ENCODE data around the gene MSX1.

- TF ChIP-seq, protein P1, sequence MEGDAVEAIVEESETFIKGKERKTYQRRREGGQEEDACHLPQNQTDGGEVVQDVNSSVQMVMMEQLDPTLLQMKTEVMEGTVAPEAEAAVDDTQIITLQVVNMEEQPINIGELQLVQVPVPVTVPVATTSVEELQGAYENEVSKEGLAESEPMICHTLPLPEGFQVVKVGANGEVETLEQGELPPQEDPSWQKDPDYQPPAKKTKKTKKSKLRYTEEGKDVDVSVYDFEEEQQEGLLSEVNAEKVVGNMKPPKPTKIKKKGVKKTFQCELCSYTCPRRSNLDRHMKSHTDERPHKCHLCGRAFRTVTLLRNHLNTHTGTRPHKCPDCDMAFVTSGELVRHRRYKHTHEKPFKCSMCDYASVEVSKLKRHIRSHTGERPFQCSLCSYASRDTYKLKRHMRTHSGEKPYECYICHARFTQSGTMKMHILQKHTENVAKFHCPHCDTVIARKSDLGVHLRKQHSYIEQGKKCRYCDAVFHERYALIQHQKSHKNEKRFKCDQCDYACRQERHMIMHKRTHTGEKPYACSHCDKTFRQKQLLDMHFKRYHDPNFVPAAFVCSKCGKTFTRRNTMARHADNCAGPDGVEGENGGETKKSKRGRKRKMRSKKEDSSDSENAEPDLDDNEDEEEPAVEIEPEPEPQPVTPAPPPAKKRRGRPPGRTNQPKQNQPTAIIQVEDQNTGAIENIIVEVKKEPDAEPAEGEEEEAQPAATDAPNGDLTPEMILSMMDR (IDR thresholded peaks at IDR 0.05; ENCODE audit: borderline replicate concordance, extremely low read depth, low read length, poor library complexity, severe bottlenecking), result no peak
- TF ChIP-seq EZH2 (IDR thresholded peaks at IDR 0.05; ENCODE audit: borderline replicate concordance, low read depth, low read length, severe bottlenecking), result no peak
Observed at GRCh38 chr4:4820739-4821138, 38.7 kb upstream of the MSX1 start.
